Neural progenitor cell (in vitro differentiated cells): ENCODE measurements around the gene RASAL3. TPM values are rescaled to one million over a fixed set of nuclear protein-coding genes. Genes with fewer than 3 reads are reported as not detected.

Experiments used
- DNase-seq: peaks from one replicate; pipeline ENCODE4 v3.0.0-alpha.2; 2016; ENCODE audit warnings: low spot score
- H2AFZ ChIP-seq: fragments of 200-600 bp; sonication (generic); replicated peaks from 2 replicates; pipeline ENCODE4 v1.6.1; 2016; ENCODE audit warnings: antibody characterized with exemption
- H3F3A ChIP-seq: fragments of 200-600 bp; sonication (generic); 2 replicates; pipeline ENCODE4 v1.6.1; 2016; ENCODE audit warnings: antibody characterized with exemption, low read depth
- H3K27ac ChIP-seq: fragments of 200-600 bp; sonication (generic); 2 replicates; pipeline ENCODE4 v1.5.1; 2016; ENCODE audit warnings: mild to moderate bottlenecking
- H3K27me3 ChIP-seq: fragments of 200-600 bp; sonication (generic); 2 replicates; pipeline ENCODE4 v1.6.1; 2016; ENCODE audit warnings: mild to moderate bottlenecking, moderate library complexity
- H3K36me3 ChIP-seq: fragments of 200-600 bp; sonication (generic); 2 replicates; pipeline ENCODE4 v1.5.1; 2016
- H3K4me1 ChIP-seq: fragments of 200-600 bp; sonication (generic); 2 replicates; pipeline ENCODE4 v1.6.1; 2016; ENCODE audit warnings: mixed run types
- H3K4me2 ChIP-seq: fragments of 200-600 bp; sonication (generic); 2 replicates; pipeline ENCODE4 v1.6.1; 2016
- H3K4me3 ChIP-seq: fragments of 200-600 bp; sonication (generic); 2 replicates; pipeline ENCODE4 v1.5.1; 2016
- H3K79me2 ChIP-seq: fragments of 200-600 bp; sonication (generic); 2 replicates; pipeline ENCODE4 v1.6.1; 2016; ENCODE audit warnings: low read depth
- H3K9ac ChIP-seq: fragments of 200-600 bp; sonication (generic); 2 replicates; pipeline ENCODE4 v1.6.1; 2016
- H3K9me3 ChIP-seq: fragments of 200-600 bp; sonication (generic); 2 replicates; pipeline ENCODE4 v1.5.1; 2016; ENCODE audit warnings: low read depth
- H4K20me1 ChIP-seq: fragments of 200-600 bp; sonication (generic); 2 replicates; pipeline ENCODE4 v1.6.1; 2016; ENCODE audit warnings: low read depth
- H3K27ac Mint-ChIP-seq: 3 replicates; pipeline ENCODE4 v1.8.0; 2021; ENCODE audit warnings: mixed read lengths
- H3K27me3 Mint-ChIP-seq: 2 replicates; pipeline ENCODE4 v1.8.0; 2022; ENCODE audit warnings: low read depth, mild to moderate bottlenecking, inconsistent platforms, moderate library complexity, mixed read lengths; ENCODE audit not compliant: insufficient read depth
- H3K36me3 Mint-ChIP-seq: 3 replicates; pipeline ENCODE4 v1.8.0; 2021; ENCODE audit warnings: mixed read lengths
- H3K4me1 Mint-ChIP-seq: 3 replicates; pipeline ENCODE4 v1.8.0; 2021; ENCODE audit warnings: mixed read lengths
- H3K4me3 Mint-ChIP-seq: 3 replicates; pipeline ENCODE4 v1.8.0; 2021; ENCODE audit warnings: mild to moderate bottlenecking, moderate library complexity, mixed read lengths
- H3K9me3 Mint-ChIP-seq: 3 replicates; pipeline ENCODE4 v1.8.0; 2020; ENCODE audit warnings: mixed read lengths
- EZH2 ChIP-seq: fragments of 200-600 bp; sonication (generic); IDR thresholded peaks from 2 replicates; pipeline ENCODE4 v1.6.1; 2017; ENCODE audit warnings: antibody characterized with exemption, mild to moderate bottlenecking, moderate library complexity
- EZH2phosphoT487 ChIP-seq: fragments of 200-600 bp; sonication (generic); IDR thresholded peaks from 2 replicates; pipeline ENCODE4 v1.6.1; 2017; ENCODE audit warnings: antibody characterized with exemption
- total RNA-seq: library from RNA; depleted of rRNA; stranded (reverse); fragments of >200 nt; gene quantifications from 2 replicates; pipeline ENCODE4 v1.2.3, GENCODE V29; 2015; ENCODE audit warnings: low replicate concordance
- TF ChIP-seq, protein P1 (sequence below): fragments of 200-600 bp; sonication (generic); IDR thresholded peaks from 2 replicates; pipeline ENCODE4 v1.5.1; 2017; ENCODE audit warnings: antibody characterized with exemption, mild to moderate bottlenecking

The RASAL3 gene
- total RNA-seq, 1 donor from 2014 or later: not detected

DNA sequence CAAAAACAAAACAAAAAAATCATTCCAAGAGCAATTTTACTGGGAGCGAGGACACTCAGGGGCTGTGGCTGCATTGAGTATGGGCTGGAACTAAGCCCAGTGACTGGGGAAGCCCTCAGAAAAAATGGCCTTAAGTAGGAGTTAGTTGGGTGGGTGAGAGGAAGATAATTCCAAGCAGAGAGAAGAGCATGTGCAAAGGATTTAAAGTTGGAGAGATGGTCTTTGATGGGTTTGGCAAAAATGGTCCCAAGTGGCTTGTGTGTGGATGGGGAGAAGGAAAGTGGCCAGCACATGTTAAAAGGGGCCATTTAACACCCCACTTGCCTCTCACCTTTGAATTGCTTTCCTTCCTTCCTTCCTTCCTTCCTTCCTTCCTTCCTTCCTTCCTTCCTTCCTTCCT is 37.3 kb upstream of the RASAL3 start:
- no peak overlapping the region for H3K4me2 ChIP-seq
- H3K4me1 ChIP-seq: no peaks in the 10 kb centered on the region
- H3K36me3 ChIP-seq: no peaks in the 10 kb centered on the region
- TF ChIP-seq EZH2: no peak
- TF ChIP-seq, protein P1, sequence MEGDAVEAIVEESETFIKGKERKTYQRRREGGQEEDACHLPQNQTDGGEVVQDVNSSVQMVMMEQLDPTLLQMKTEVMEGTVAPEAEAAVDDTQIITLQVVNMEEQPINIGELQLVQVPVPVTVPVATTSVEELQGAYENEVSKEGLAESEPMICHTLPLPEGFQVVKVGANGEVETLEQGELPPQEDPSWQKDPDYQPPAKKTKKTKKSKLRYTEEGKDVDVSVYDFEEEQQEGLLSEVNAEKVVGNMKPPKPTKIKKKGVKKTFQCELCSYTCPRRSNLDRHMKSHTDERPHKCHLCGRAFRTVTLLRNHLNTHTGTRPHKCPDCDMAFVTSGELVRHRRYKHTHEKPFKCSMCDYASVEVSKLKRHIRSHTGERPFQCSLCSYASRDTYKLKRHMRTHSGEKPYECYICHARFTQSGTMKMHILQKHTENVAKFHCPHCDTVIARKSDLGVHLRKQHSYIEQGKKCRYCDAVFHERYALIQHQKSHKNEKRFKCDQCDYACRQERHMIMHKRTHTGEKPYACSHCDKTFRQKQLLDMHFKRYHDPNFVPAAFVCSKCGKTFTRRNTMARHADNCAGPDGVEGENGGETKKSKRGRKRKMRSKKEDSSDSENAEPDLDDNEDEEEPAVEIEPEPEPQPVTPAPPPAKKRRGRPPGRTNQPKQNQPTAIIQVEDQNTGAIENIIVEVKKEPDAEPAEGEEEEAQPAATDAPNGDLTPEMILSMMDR: no peak
- no peak for TF ChIP-seq EZH2phosphoT487
- no peak overlapping the region for H3K9ac ChIP-seq
- no peak overlapping the region for H3K27ac Mint-ChIP-seq
- H3K4me3 Mint-ChIP-seq: no peak overlapping the region
- DNase-seq: no peak
- H3K9me3 ChIP-seq: peaks cover 6% of the 10 kb centered on the region
- no peaks in the 10 kb centered on the region for H3K36me3 Mint-ChIP-seq
- H4K20me1 ChIP-seq: no peaks in the 10 kb centered on the region
- H3K79me2 ChIP-seq: no peaks in the 10 kb centered on the region
- no peaks in the 10 kb centered on the region for H3K27me3 ChIP-seq
- no peak overlapping the region for H2AFZ ChIP-seq
- H3K9me3 Mint-ChIP-seq: no peaks in the 10 kb centered on the region
- no peak overlapping the region for H3K4me3 ChIP-seq
- peaks cover 8% of the 10 kb centered on the region for H3K27me3 Mint-ChIP-seq
- H3F3A ChIP-seq: no peaks in the 10 kb centered on the region
- no peak overlapping the region for H3K27ac ChIP-seq
- no peaks in the 10 kb centered on the region for H3K4me1 Mint-ChIP-seq

DNA sequence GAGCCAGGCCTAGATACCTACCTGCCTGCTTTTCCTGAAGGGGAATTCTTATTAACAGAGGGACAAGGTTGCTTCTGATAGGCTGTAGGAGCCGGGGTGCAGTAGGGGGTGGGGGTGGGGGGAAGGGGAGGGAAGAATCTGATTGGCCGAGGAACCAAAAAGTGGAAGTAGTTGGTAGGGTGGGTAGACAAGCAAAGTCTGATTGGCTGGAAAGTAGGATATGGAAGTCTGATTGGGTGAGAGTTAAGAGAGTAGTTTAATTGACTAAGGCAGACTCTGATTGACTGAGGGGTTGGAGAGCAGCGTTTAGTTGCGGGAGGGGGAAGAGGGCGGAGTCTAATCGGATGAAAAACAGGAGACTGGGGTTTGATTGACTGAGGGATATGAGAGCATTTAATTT is 34.6 kb upstream of the RASAL3 start:
- Histone ChIP-seq H3K36me3 (no peaks in the 10 kb centered on the region), H3K4me3 (no peak overlapping the region), H3K79me2 (no peaks in the 10 kb centered on the region), H3K9me3 (peaks cover 8% of the 10 kb centered on the region), H3F3A (no peaks in the 10 kb centered on the region), H2AFZ (no peak overlapping the region), H3K4me1 (no peaks in the 10 kb centered on the region), H3K27me3 (no peaks in the 10 kb centered on the region), H3K4me2 (no peak overlapping the region), H3K9ac (no peak overlapping the region), H4K20me1 (no peaks in the 10 kb centered on the region), H3K27ac (no peak overlapping the region)
- Mint-ChIP-seq H3K36me3 (no peaks in the 10 kb centered on the region), H3K27me3 (peaks cover 9% of the 10 kb centered on the region), H3K27ac (no peak overlapping the region), H3K4me1 (no peaks in the 10 kb centered on the region), H3K4me3 (no peak overlapping the region), H3K9me3 (peaks cover 4% of the 10 kb centered on the region)
- TF ChIP-seq EZH2phosphoT487: no peak
- no peak for TF ChIP-seq EZH2
- TF ChIP-seq, protein P1: no peak
- DNase-seq: no peak

DNA sequence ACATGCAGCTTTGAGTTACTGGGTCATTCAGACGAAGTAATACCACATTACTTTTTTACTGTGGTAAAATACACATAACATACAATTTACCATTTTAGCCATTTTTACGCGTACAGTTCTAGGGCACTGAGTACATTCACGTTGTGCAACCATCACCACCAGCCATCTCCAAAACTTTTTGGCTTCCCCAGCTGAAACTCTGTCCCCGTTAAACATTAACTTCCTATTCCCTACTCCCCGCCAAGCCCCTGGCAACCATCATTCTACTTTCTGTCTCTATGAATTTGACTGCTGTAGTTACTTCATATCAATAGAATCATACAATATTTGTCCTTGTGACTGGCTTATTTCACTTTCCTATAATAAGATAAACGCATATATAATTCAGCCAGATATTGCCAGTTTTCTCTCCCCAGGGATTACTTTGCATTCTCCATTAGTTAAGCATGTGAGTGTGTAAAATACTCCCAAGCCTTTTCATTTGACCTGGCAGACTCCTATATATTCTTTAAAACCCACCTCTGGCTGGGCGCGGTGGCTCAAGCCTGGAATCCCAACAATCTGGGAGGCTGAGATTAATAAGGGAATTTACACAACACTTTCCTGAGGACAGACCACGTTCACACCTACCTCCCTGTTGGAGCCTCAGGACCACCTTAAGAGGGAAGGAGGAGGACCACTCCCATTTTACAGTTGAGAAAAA is 34.0 kb upstream of the RASAL3 start:
- H3K9me3 ChIP-seq: peaks cover 5% of the 10 kb centered on the region
- H3K27me3 ChIP-seq: no peaks in the 10 kb centered on the region
- H3K36me3 ChIP-seq: no peaks in the 10 kb centered on the region
- H3K9ac ChIP-seq: no peak overlapping the region
- no peaks in the 10 kb centered on the region for H3K36me3 Mint-ChIP-seq
- no peak overlapping the region for H3K27ac ChIP-seq
- peaks cover 9% of the 10 kb centered on the region for H3K27me3 Mint-ChIP-seq
- no peaks in the 10 kb centered on the region for H3K4me1 ChIP-seq
- DNase-seq: no peak
- no peaks in the 10 kb centered on the region for H3K4me1 Mint-ChIP-seq
- H3K27ac Mint-ChIP-seq: no peak overlapping the region
- H3K4me3 Mint-ChIP-seq: no peak overlapping the region
- no peak overlapping the region for H2AFZ ChIP-seq
- no peaks in the 10 kb centered on the region for H3F3A ChIP-seq
- no peaks in the 10 kb centered on the region for H4K20me1 ChIP-seq
- H3K9me3 Mint-ChIP-seq: peaks cover 4% of the 10 kb centered on the region
- H3K4me2 ChIP-seq: no peak overlapping the region
- H3K79me2 ChIP-seq: no peaks in the 10 kb centered on the region
- no peak overlapping the region for H3K4me3 ChIP-seq
- TF ChIP-seq, protein P1: no peak
- TF ChIP-seq EZH2 (no peak), EZH2phosphoT487 (no peak)
